Endothelial cell of hepatic sinusoid (primary cell): ENCODE results near the gene ANKUB1.

Experiments
- in situ Hi-C: cut with HindIII; loops from 2 replicates; pipeline ENCODE4 v1.10.0; 2017; ENCODE audit warnings: low sequenced_read_pairs

ANKUB1 gene

DNA sequence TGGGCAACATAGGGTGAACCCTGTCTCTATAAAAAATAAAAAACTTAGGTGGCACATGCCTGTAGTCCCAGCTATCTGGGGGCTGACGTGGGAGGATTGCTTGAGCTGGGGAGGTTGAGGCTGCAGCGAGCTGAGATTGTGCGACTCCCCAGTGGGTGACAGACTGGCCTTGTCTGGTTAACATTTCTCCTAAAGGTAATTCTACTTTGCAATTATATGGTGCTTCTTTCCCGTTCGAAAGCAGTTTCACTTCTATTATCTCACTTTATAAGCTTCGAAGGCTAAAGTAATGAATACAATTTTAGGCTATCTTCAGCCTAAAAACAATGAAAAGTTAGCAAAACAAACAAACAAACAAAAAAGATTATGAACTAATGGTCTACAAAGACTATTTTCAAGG is 75.4 kb downstream of the ANKUB1 start:
- in situ Hi-C loops = loop anchor here (5.0 kb wide), 1 partner anchor 55 kb away; no protein-coding TSS in a partner anchor

DNA sequence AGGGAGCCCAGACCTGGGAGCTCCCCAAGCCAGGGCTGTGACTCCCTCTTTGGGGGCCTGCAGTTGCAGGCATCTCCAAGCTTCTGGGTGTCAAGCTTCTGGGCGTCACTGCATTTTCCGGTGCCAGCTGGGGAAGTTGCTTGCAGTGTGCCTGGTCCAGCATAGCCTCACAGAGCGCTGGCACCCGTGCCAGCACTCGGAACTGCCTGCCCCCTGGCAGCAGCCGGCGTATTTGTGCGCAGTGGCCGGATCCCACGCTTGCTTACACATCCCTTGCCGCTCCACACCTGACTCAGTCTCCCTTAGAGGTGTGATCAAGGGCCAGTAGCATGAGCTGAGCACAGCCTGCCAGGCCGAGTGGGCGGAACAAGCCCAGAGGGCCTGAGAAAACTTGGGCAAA is 77.1 kb downstream of the ANKUB1 start:
- in situ Hi-C loops = loop anchor here (5.0 kb wide), 1 partner anchor 53 kb away; no protein-coding TSS in a partner anchor

DNA sequence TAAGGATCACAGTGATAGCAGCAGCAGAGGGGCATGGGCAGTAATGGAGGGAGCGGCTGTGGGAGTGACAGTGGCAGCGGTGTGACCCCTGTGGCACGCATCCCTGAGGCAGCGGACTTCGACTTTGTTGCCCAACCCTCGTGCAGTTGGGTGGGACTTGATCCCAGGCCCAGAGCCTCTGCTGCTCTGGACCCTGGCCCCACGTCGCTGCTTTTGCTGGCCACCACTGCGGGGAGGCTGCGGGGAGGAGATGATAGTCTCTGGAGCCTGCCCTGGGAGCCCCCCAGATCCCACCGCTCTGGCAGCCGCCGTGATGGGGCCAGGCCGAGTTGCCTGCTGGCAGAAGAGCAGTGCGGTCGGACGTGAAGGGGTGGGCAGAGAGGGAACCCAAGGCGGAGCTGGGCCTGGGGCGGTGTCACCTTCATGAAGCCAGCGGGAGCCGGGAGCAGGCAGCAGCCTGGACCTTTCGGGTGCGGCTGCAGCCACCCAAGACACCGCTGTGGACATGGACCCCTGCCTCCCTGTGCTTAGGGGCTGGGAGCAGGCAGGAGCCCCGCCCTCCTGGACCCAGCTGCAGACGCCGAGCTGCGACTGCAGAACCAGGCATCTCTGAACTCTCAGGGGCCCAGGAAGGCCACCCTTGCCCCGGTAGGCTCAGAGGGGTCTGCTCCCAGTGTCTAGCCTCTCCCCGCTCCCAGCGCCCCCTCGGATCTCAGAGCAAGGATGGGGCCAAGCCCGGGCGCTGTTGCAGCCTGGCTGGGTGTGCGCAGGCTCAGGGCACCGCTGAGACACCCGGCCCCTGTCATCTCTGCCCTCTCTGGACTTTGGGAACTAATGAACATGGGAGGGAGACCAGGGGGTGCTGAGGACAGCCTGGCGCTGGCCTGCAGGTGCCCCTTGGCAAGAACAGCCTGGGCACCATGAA is 78.4 kb downstream of the ANKUB1 start:
- in situ Hi-C loops = no loop called here
